Urinary bladder (tissue), 4 donors: Measurements from ENCODE around the gene SLC18A3. TPM values are rescaled to one million over a fixed set of nuclear protein-coding genes. Genes with fewer than 3 reads are reported as not detected.

Experiments
- DNase-seq: peaks from one replicate; pipeline ENCODE4 v3.0.0-alpha.2; 2015; ENCODE audit errors: extremely low spot score
- H3K27ac ChIP-seq: one replicate; pipeline ENCODE4 v1.5.1; 2013; ENCODE audit warnings: low read depth, mild to moderate bottlenecking, moderate library complexity
- H3K36me3 ChIP-seq: one replicate; pipeline ENCODE4 v1.6.1; 2013; ENCODE audit warnings: mild to moderate bottlenecking, moderate library complexity; ENCODE audit not compliant: insufficient read depth
- H3K4me1 ChIP-seq: one replicate; pipeline ENCODE4 v1.6.1; 2013; ENCODE audit warnings: mild to moderate bottlenecking, moderate library complexity; ENCODE audit not compliant: insufficient read depth
- H3K4me3 ChIP-seq: one replicate; pipeline ENCODE4 v1.5.1; 2013; ENCODE audit warnings: low read depth, low read length
- WGBS: extraction: QIAGEN DNeasy Blood & Tissue Kit; methylation state at CpG from one replicate; pipeline ENCODE4 v1.1.7; 2013; 5-methylcytosine and 5-hydroxymethylcytosine counted together
- polyA plus RNA-seq: library from polyadenylated mRNA; stranded (reverse); fragments of 200-250 nt; gene quantifications from one replicate; pipeline ENCODE4 v1.2.3, GENCODE V29; 2013
- total RNA-seq: library from RNA; depleted of rRNA; stranded (reverse); fragments of >200 nt; gene quantifications from one replicate; pipeline ENCODE4 v1.2.3, GENCODE V29; 2014
- donor health status: healthy with polysubstance abuse.
- donor health status: healthy.

SLC18A3 gene
- total and polyA plus RNA-seq, 2 donors = 0.11 to 0.70 TPM

GRCh38 chr10:49634069-49634660 lies 24.1 kb downstream of the SLC18A3 start:
- no peaks in the 10 kb centered on the region for H3K36me3 ChIP-seq
- H3K4me3 ChIP-seq = no peak overlapping the region
- H3K27ac ChIP-seq = no peak overlapping the region
- no peak for DNase-seq
- 66% methylated on average over 8 of the region's 8 CpGs for WGBS
- H3K4me1 ChIP-seq = no peaks in the 10 kb centered on the region

- Histone ChIP-seq H3K4me3 (no peak overlapping the region), H3K36me3 (no peaks in the 10 kb centered on the region), H3K4me1 (no peaks in the 10 kb centered on the region), H3K27ac (no peak overlapping the region)
- no peak for DNase-seq
- WGBS = 89% methylated on average over 3 of the region's 3 CpGs
Observed at GRCh38 chr10:49642311-49642710, 32.2 kb downstream of the SLC18A3 start.

- Histone ChIP-seq H3K36me3 (no peaks in the 10 kb centered on the region), H3K4me1 (no peaks in the 10 kb centered on the region), H3K27ac (no peak overlapping the region), H3K4me3 (no peak overlapping the region)
- DNase-seq = no peak
- 82% methylated on average over 5 of the region's 5 CpGs for WGBS
Observed at GRCh38 chr10:49643241-49644034, 33.3 kb downstream of the SLC18A3 start.

- H3K4me1 ChIP-seq = no peaks in the 10 kb centered on the region
- no peaks in the 10 kb centered on the region for H3K36me3 ChIP-seq
- no peak for DNase-seq
- 72% methylated on average over 7 of the region's 7 CpGs for WGBS
- H3K4me3 ChIP-seq = no peak overlapping the region
- no peak overlapping the region for H3K27ac ChIP-seq
Observed at GRCh38 chr10:49644035-49644646, 34.0 kb downstream of the SLC18A3 start.

- no peak for DNase-seq
- 85% methylated on average over 8 of the region's 8 CpGs for WGBS
- no peak overlapping the region for H3K4me3 ChIP-seq
- H3K36me3 ChIP-seq = no peaks in the 10 kb centered on the region
- no peak overlapping the region for H3K27ac ChIP-seq
- H3K4me1 ChIP-seq = no peaks in the 10 kb centered on the region
Observed at GRCh38 chr10:49645417-49645816, 35.3 kb downstream of the SLC18A3 start.

GRCh38 chr10:49645871-49646870 lies 36.1 kb downstream of the SLC18A3 start:
- Histone ChIP-seq H3K4me1 (no peaks in the 10 kb centered on the region), H3K27ac (no peak overlapping the region), H3K4me3 (no peak overlapping the region), H3K36me3 (no peaks in the 10 kb centered on the region)
- 86% methylated on average over 22 of the region's 22 CpGs for WGBS
- DNase-seq = no peak

- Histone ChIP-seq H3K4me1 (no peaks in the 10 kb centered on the region), H3K27ac (no peak overlapping the region), H3K4me3 (no peak overlapping the region), H3K36me3 (no peaks in the 10 kb centered on the region)
- 70% methylated on average over 4 of the region's 4 CpGs for WGBS
- DNase-seq = no peak
Observed at GRCh38 chr10:49647554-49647953, 37.4 kb downstream of the SLC18A3 start.

- Histone ChIP-seq H3K4me3 (no peak overlapping the region), H3K27ac (no peak overlapping the region), H3K36me3 (no peaks in the 10 kb centered on the region), H3K4me1 (no peaks in the 10 kb centered on the region)
- WGBS = 66% methylated on average over 18 of the region's 18 CpGs
- DNase-seq = no peak
Observed at GRCh38 chr10:49647985-49648795, 38.1 kb downstream of the SLC18A3 start.

GRCh38 chr10:49649294-49649693 lies 39.2 kb downstream of the SLC18A3 start:
- Histone ChIP-seq H3K4me3 (no peak overlapping the region), H3K4me1 (no peaks in the 10 kb centered on the region), H3K27ac (no peak overlapping the region), H3K36me3 (no peaks in the 10 kb centered on the region)
- DNase-seq = no peak
- 14% methylated on average over 17 of the region's 17 CpGs for WGBS

GRCh38 chr10:49649936-49650723 lies 40.0 kb downstream of the SLC18A3 start:
- no peaks in the 10 kb centered on the region for H3K4me1 ChIP-seq
- H3K4me3 ChIP-seq = no peak overlapping the region
- H3K27ac ChIP-seq = no peak overlapping the region
- DNase-seq = no peak
- H3K36me3 ChIP-seq = no peaks in the 10 kb centered on the region
- WGBS = 54% methylated on average over 8 of the region's 8 CpGs

- no peaks in the 10 kb centered on the region for H3K4me1 ChIP-seq
- no peak overlapping the region for H3K4me3 ChIP-seq
- DNase-seq = no peak
- H3K27ac ChIP-seq = no peak overlapping the region
- WGBS = 93% methylated on average over 1 of the region's 1 CpG
- H3K36me3 ChIP-seq = no peaks in the 10 kb centered on the region
Observed at GRCh38 chr10:49650724-49651034, 40.6 kb downstream of the SLC18A3 start.
